PC-9 (cell line): ENCODE results near the gene PTPRF. TPM values are rescaled to one million over a fixed set of nuclear protein-coding genes. Genes with fewer than 3 reads are reported as not detected.
A peak's percentile ranks its signal among the peaks of the same experiment; 100 is the strongest.

ENCODE experiments used
- BruUV-seq: library from RNA; stranded (reverse); fragments of 400-500 nt; replicated peaks from 2 replicates; lab custom pipeline; 2021; lab: Mats Ljungman, UMichigan
- CTCF ChIA-PET: fragments of 300-600 bp; sonication (Branson Sonifier 250); formaldehyde crosslinking; loops from one replicate; lab custom pipeline; 2022; ENCODE audit warnings: antibody characterized with exemption; lab: Charles Lee
- POLR2A ChIA-PET: fragments of 300-600 bp; sonication (Branson Sonifier 250); formaldehyde crosslinking; loops from one replicate; lab custom pipeline; 2022; ENCODE audit warnings: antibody characterized with exemption; ENCODE audit not compliant: unreplicated experiment; lab: Charles Lee
- DNase-seq, 2 experiments: peaks; one replicate each; pipeline versions ENCODE4 v3.0.0 to v3.0.0-alpha.2; 2015 to 2022; ENCODE audit warnings: mixed read lengths in 1 of 2
- H2AFZ ChIP-seq: fragments of 200-600 bp; sonication (generic); 2 replicates; pipeline ENCODE4 v1.8.1; 2017; ENCODE audit warnings: antibody characterized with exemption
- H3F3A ChIP-seq: fragments of 200-600 bp; sonication (generic); 2 replicates; pipeline ENCODE4 v1.8.1; 2017; ENCODE audit warnings: antibody characterized with exemption, mild to moderate bottlenecking, low read depth; ENCODE audit not compliant: insufficient read depth
- H3K27ac ChIP-seq: fragments of 200-600 bp; sonication (generic); 2 replicates; pipeline ENCODE4 v1.6.1; 2016; ENCODE audit warnings: mixed run types
- H3K27me3 ChIP-seq: fragments of 200-600 bp; sonication (generic); 2 replicates; pipeline ENCODE4 v1.6.1; 2016; ENCODE audit warnings: low read depth, mixed run types; ENCODE audit not compliant: insufficient read depth
- H3K36me3 ChIP-seq: fragments of 200-600 bp; sonication (generic); 2 replicates; pipeline ENCODE4 v1.6.1; 2016; ENCODE audit warnings: low read depth, mixed run types
- H3K4me1 ChIP-seq: fragments of 200-600 bp; sonication (generic); replicated peaks from 2 replicates; pipeline ENCODE4 v1.6.1; 2016; ENCODE audit warnings: mixed run types; ENCODE audit not compliant: insufficient read depth
- H3K4me2 ChIP-seq: fragments of 200-600 bp; sonication (generic); 2 replicates; pipeline ENCODE4 v1.6.1; 2017; ENCODE audit warnings: mixed run types
- H3K4me3 ChIP-seq: fragments of 200-600 bp; sonication (generic); 2 replicates; pipeline ENCODE4 v1.6.1; 2016; ENCODE audit warnings: mixed run types
- H3K79me2 ChIP-seq: fragments of 200-600 bp; sonication (generic); 2 replicates; pipeline ENCODE4 v1.6.1; 2017; ENCODE audit warnings: low read depth, mixed run types
- H3K9me2 ChIP-seq: fragments of 200-600 bp; sonication (generic); 2 replicates; pipeline ENCODE4 v1.8.1; 2017; ENCODE audit warnings: mild to moderate bottlenecking; ENCODE audit not compliant: insufficient read depth
- H3K9me3 ChIP-seq: fragments of 200-600 bp; sonication (generic); 2 replicates; pipeline ENCODE4 v1.8.1; 2016; ENCODE audit warnings: low read depth; ENCODE audit not compliant: insufficient read depth
- H4K20me1 ChIP-seq: fragments of 200-600 bp; sonication (generic); 2 replicates; pipeline ENCODE4 v1.8.1; 2017; ENCODE audit not compliant: insufficient read depth
- EZH2 ChIP-seq: fragments of 200-600 bp; sonication (generic); IDR thresholded peaks from 2 replicates; pipeline ENCODE4 v1.8.0; 2017; ENCODE audit warnings: antibody characterized with exemption, low read depth
- intact Hi-C: fragments of 100-400 bp; cut with micrococcal nuclease; formaldehyde crosslinking; loops from one replicate; pipeline ENCODE4 v1.10.0; 2022; ENCODE audit not compliant: unreplicated experiment
- total RNA-seq: library from RNA; stranded (reverse); gene quantifications from 2 replicates; pipeline ENCODE4 v1.2.3, GENCODE V29; 2021
- TF ChIP-seq, protein P1 (sequence below): fragments of 200-600 bp; sonication (generic); conservative IDR thresholded peaks from 2 replicates; pipeline ENCODE4 v1.6.1; 2017; ENCODE audit warnings: mixed run types, antibody characterized with exemption, mild to moderate bottlenecking, moderate library complexity

PTPRF gene
- total RNA-seq, 1 experiment from 2014 or later = 359 TPM

DNA sequence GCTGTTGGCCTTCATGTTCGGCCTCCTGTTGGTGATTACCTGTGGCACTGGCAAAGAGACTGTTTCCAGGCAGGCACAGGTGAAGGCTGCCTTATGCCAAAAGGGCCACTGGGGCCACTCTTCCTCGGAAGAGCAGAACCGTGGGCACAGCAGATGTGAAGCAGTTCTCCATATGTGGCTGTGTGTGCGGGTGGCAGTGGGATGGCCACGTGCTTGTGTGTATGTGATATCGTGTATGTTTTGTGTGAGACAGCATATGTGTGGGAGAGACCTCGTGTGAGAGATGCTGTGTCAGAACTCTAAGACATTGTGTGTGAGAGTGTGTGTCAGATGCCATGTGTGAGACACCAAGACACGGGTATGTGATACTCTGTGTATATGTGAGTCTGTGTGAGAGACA lies 65.9 kb downstream of the PTPRF start:
- no peak for DNase-seq
- H3K27ac ChIP-seq = no peak overlapping the region
- BruUV-seq = no TSS peak
- intact Hi-C loops = no loop called here
- no peaks in the 10 kb centered on the region for H3K79me2 ChIP-seq
- H3K4me1 ChIP-seq = no peaks in the 10 kb centered on the region
- no peaks in the 10 kb centered on the region for H3K36me3 ChIP-seq
- no peak overlapping the region for H3K4me2 ChIP-seq
- no peak for TF ChIP-seq EZH2
- TF ChIP-seq, protein P1, sequence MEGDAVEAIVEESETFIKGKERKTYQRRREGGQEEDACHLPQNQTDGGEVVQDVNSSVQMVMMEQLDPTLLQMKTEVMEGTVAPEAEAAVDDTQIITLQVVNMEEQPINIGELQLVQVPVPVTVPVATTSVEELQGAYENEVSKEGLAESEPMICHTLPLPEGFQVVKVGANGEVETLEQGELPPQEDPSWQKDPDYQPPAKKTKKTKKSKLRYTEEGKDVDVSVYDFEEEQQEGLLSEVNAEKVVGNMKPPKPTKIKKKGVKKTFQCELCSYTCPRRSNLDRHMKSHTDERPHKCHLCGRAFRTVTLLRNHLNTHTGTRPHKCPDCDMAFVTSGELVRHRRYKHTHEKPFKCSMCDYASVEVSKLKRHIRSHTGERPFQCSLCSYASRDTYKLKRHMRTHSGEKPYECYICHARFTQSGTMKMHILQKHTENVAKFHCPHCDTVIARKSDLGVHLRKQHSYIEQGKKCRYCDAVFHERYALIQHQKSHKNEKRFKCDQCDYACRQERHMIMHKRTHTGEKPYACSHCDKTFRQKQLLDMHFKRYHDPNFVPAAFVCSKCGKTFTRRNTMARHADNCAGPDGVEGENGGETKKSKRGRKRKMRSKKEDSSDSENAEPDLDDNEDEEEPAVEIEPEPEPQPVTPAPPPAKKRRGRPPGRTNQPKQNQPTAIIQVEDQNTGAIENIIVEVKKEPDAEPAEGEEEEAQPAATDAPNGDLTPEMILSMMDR = no peak
- H3K27me3 ChIP-seq = no peaks in the 10 kb centered on the region
- ChIA-PET POLR2A (no interaction called here), CTCF (no interaction called here)
- no peaks in the 10 kb centered on the region; the same call in 1 of the 2 replicates for H3F3A ChIP-seq
- no peak overlapping the region for H2AFZ ChIP-seq
- no peaks in the 10 kb centered on the region for H3K9me2 ChIP-seq
- no peaks in the 10 kb centered on the region for H3K9me3 ChIP-seq
- no peaks in the 10 kb centered on the region for H4K20me1 ChIP-seq
- H3K4me3 ChIP-seq = no peak overlapping the region

DNA sequence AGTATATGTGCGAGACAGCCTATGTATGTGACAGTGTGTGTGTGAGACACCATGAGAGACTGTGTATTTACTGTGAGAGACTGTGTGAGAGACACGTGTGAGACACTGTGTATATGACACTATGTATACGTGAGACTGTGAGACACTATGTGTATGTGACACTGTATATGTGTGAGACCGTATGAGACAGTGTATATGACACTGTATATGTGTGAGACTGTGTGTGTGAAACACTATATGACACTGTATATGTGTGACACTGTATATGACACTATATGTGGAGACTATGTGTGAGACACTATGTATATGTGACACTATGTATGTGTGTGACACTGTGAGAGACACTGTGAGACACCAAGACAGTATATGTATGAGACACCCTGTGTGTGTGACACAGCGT lies 66.3 kb downstream of the PTPRF start:
- Histone ChIP-seq H3K4me1 (no peaks in the 10 kb centered on the region), H3K4me2 (no peak overlapping the region), H3K9me3 (no peaks in the 10 kb centered on the region), H3K9me2 (no peaks in the 10 kb centered on the region), H3K27ac (no peak overlapping the region), H3K4me3 (no peak overlapping the region), H3F3A (no peaks in the 10 kb centered on the region; the same call in 1 of the 2 replicates), H2AFZ (no peak overlapping the region), H4K20me1 (no peaks in the 10 kb centered on the region), H3K79me2 (no peaks in the 10 kb centered on the region), H3K36me3 (no peaks in the 10 kb centered on the region), H3K27me3 (no peaks in the 10 kb centered on the region)
- POLR2A ChIA-PET = no interaction called here
- no TSS peak for BruUV-seq
- DNase-seq = peak in 1 of 2 experiments; percentile 28
- intact Hi-C loops = no loop called here
- CTCF ChIA-PET = no interaction called here
- TF ChIP-seq EZH2 = no peak
- TF ChIP-seq, protein P1 = no peak

DNA sequence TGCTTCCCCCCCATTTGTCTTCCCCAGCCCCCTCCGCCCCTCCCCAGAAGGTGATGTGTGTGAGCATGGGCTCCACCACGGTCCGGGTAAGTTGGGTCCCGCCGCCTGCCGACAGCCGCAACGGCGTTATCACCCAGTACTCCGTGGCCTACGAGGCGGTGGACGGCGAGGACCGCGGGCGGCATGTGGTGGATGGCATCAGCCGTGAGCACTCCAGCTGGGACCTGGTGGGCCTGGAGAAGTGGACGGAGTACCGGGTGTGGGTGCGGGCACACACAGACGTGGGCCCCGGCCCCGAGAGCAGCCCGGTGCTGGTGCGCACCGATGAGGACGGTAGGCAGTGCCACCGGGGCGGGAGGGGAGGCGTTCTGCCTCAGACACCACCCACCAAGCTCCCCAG lies 67.0 kb downstream of the PTPRF start:
- POLR2A ChIA-PET = no interaction called here
- no peak for DNase-seq
- no peaks in the 10 kb centered on the region for H4K20me1 ChIP-seq
- H3K79me2 ChIP-seq = no peaks in the 10 kb centered on the region
- H3K4me3 ChIP-seq = no peak overlapping the region
- no TSS peak for BruUV-seq
- intact Hi-C loops = no loop called here
- no peak overlapping the region for H2AFZ ChIP-seq
- H3K27me3 ChIP-seq = no peaks in the 10 kb centered on the region
- no peaks in the 10 kb centered on the region for H3K4me1 ChIP-seq
- H3F3A ChIP-seq = no peaks in the 10 kb centered on the region; the same call in 1 of the 2 replicates
- CTCF ChIA-PET = no interaction called here
- no peaks in the 10 kb centered on the region for H3K9me3 ChIP-seq
- H3K4me2 ChIP-seq = no peak overlapping the region
- TF ChIP-seq EZH2 = no peak
- TF ChIP-seq, protein P1 = no peak
- H3K9me2 ChIP-seq = no peaks in the 10 kb centered on the region
- H3K36me3 ChIP-seq = no peaks in the 10 kb centered on the region
- H3K27ac ChIP-seq = no peak overlapping the region
